ENCODE measurements around the gene PBRM1.

Gene PBRM1

DNA sequence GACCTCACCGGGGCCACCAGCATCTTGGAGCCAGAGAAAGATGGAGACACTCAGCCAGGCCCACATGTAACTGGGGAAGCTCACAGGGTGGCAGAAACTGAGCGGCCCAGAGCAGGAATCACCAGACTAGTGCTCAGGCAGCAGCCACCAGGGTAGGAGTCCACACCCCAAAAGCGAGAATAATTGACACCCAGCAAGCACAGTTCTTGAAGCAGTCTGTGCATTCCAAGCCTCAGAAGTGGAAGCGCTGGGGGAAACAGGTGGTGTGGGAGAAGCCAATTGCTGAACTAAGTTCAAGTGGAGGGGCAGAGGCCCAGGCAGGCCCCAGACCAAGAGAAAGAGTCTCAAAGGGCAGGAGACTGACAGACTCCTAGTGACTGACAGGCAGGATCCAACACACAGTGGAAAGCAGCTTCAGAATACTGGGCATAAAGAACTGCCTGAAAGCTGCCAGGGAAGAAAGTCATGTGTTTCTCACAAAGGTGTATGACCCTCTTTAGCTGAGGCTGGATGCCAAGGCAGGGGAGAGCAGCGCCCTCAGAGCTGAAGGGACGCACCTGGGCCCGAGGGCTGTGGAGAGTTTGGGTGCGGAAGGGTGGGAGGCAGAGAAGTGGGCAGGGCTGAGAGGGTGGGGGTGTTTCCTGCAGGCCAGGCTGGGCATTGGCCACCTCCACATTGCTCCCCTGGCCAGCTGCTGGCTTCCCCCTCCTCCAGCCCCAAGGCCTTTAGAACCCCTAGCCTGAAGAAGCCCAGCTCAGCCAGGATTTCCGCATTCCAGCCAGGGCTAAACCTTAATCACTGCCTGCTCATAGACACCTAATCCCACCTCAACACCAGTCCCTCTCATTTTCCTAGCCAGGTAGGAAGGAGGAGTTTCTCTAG, 159.8 kb downstream of the PBRM1 start:
- DNase-seq (ENCODE audit: low read depth in 2 of 3, low spot score in 2 of 3), result no peak

DNA sequence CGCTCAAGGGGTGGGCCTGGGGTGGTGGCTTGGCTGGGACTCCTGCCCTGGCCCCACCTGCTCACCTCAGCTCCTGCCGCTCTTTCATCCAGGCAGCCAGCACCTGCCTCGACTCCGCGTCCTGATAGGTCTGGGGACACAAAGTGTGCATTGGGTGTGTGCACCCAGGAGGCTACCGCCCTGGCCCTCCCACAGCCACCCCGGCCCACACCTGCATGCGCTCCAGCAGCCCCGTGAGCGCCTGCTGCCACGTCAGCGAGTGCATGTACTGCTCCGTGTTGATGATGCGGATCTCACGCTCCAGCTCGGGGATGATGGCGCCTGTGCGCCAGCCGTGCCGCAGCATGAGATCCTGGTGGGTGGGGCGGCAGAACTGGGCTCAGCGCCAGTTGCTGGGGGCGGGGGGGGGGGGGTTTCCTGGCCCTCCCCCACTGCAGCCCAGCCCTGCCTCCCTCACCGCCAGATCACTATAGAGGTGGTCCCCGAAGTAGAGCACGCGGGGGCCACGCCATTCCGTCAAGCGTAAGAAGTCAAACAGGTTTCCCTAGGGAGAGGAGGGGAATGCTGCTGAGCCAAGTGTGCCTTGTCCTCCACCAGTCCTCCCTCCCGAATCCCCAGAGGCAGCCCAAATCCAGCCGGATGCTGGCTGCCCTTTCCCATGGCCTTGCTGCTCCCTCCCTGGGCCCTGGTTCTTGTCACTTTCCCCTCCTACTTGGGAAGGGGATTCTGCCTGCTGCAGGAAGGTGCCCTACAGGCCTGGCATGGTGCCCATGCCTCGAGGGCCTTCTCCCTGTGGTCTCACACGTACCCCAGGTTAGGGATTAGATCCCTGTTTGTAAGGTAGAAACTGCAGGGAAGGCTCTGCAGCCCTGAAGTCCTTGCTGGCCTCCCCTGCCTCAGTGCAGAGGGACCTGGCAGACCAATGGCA, 160.7 kb downstream of the PBRM1 start:
- DNase-seq (ENCODE audit: low read depth in 2 of 3, low spot score in 2 of 3), result no peak

DNA sequence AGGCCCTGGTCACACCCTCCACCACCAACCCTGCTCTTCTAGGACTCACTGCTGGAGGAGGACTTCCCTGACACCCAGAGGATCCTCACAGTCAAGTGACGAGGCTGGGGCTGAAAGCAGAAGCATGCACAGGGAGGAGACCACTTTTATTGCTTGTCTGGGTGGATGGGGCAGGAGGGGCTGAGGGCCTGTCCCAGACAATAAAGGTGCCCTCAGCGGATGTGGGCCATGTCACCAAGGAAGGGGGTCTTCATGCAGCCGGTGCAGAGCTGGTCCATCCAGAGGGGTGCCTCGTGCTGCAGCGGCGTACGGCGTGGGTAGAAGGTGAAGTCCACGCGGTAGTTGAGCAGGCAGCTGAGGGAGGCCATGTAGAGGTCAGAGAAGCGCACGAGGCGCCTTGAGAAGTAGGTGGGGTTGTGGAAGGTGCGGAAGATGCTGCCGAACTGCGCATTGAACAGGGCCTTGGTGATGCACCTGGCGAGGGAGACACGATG, 161.4 kb downstream of the PBRM1 start:
- DNase-seq (ENCODE audit: low read depth in 2 of 3, low spot score in 2 of 3), result no peak

DNA sequence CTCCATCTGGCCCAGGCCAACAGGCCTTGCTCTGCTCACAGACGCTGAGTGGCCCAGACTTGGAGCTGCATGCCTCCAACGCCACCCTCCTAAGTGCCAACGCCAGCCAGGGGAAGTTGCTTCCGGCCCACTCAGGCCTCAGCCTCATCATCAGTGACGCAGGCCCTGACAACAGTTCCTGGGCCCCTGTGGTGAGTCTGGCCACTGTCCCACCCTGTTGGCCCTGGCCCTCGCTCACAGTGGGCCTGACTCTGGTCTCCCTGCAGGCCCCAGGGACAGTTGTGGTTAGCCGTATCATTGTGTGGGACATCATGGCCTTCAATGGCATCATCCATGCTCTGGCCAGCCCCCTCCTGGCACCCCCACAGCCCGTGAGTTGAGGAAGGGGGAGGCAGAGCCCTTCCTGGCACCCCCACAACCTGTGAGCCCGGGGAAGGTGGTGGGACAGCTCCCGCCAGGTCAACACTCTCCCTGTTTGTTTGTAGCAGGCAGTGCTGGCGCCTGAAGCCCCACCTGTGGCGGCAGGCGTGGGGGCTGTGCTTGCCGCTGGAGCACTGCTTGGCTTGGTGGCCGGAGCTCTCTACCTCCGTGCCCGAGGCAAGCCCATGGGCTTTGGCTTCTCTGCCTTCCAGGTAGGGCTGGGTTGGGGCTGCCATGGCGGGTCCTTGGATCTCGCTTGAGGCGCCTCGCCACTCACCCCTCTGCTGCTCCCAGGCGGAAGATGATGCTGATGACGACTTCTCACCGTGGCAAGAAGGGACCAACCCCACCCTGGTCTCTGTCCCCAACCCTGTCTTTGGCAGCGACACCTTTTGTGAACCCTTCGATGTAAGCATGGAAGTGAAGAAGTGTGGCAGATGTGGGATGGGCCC, 162.1 kb downstream of the PBRM1 start:
- DNase-seq (ENCODE audit: low read depth in 2 of 3, low spot score in 2 of 3), result no peak

DNA sequence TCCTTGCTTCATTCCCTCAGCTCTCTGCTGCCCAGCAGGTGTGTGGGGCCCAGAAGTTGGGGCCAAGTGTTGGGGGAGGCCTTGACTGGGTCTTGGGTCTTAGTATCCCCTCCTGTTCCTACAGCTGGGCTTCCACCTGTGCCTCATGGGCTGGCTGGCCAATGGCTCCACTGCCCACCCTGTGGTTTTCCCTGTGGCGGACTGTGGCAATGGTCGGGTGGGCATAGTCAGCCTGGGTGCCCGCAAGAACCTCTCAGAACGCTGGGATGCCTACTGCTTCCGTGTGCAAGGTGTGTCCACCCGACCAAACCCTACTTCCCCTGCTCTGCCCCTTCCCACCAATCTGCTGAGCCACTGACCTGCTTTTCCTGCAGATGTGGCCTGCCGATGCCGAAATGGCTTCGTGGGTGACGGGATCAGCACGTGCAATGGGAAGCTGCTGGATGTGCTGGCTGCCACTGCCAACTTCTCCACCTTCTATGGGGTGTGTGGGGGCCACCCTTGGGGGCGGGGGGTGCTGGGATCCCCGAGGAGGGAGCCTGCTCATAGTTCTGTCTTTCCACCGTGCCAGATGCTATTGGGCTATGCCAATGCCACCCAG, 163.0 kb downstream of the PBRM1 start:
- DNase-seq (ENCODE audit: low read depth in 2 of 3, low spot score in 2 of 3), result no peak

DNA sequence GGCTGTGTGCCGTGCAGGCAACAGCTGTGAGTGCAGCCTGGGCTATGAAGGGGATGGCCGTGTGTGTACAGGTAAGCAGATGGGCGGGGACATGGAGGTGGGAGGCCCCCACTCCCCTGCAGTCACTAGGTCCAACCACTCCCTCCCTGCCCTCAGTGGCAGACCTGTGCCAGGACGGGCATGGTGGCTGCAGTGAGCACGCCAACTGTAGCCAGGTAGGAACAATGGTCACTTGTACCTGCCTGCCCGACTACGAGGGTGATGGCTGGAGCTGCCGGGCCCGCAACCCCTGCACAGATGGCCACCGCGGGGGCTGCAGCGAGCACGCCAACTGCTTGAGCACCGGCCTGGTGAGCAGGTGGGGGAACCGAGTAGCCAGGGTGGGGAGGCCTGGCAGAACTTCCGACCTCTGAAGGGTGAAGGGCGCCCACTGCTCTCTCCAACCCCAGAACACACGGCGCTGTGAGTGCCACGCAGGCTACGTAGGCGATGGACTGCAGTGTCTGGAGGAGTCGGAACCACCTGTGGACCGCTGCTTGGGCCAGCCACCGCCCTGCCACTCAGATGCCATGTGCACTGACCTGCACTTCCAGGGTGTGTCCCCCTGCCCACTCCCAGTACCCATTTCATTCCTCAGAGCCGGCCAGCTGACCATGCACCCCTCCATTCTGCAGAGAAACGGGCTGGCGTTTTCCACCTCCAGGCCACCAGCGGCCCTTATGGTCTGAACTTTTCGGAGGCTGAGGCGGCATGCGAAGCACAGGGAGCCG, 163.6 kb downstream of the PBRM1 start:
- no peak for DNase-seq (ENCODE audit: low read depth in 2 of 3, low spot score in 2 of 3)

DNA sequence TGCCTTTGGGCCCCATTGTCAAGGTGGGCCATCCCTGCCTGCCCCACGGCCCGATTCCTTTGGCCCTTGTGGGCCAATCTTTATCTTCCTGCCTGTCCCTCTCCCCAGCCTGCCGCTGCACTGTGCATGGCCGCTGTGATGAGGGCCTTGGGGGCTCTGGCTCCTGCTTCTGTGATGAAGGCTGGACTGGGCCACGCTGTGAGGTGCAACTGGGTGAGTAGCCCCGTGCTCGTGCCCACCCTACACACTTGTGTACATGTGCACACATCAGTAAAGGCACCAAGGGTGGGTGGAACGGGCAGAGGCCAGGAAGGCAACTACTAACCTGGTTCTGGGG, 164.3 kb downstream of the PBRM1 start:
- no peak for DNase-seq (ENCODE audit: low read depth in 2 of 3, low spot score in 2 of 3)

DNA sequence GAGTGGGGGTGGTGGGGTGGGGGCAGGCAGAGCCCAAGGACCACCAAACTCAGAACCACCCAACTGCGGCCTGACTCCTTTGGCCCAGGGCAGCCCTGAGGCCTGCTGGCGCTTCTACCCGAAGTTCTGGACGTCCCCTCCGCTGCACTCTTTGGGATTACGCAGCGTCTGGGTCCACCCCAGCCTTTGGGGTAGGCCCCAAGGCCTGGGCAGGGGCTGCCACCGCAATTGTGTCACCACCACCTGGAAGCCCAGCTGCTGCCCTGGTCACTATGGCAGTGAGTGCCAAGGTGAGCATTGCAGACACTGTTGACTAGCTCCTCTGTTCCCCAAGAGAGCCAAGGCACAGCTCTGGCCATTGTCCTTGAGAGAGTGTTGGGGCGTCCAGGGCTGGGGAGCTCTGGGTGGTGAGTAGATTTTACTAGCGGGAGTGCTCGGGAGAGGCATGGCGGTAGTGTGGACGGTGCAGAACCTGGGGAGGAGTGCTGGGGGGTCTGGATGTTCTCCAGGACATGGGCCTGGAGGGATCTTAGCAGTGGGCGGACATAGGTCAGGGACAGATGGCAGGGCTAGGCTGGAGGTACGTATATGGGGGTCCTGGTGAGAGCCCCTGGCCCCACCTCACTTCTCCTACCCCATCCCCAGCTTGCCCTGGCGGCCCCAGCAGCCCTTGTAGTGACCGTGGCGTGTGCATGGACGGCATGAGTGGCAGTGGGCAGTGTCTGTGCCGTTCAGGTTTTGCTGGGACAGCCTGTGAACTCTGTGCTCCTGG, 164.8 kb downstream of the PBRM1 start:
- DNase-seq (ENCODE audit: low read depth in 2 of 3, low spot score in 2 of 3), result no peak

DNA sequence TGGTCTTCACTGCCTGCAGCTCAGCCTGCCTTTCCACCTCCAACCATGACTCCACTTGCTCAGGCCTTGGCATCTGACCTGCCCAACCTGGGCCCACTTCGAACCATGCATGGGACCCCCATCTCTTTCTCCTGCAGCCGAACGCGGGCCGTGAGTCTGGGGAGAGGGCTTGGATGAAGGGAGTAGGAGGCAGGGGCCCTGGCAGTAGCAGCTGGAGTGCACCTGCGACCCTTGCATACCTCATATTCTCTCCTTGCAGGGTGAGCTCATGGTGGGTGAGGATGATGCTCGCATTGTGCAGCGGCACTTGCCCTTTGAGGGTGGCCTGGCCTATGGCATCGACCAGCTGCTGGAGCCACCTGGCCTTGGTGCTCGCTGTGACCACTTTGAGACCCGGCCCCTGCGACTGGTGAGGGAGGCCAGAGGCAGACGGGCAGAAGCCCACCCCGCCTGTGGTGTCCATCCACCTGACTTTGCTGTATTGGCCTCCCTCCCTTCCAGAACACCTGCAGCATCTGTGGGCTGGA, 165.5 kb downstream of the PBRM1 start:
- no peak for DNase-seq (ENCODE audit: low read depth in 2 of 3, low spot score in 2 of 3)

DNA sequence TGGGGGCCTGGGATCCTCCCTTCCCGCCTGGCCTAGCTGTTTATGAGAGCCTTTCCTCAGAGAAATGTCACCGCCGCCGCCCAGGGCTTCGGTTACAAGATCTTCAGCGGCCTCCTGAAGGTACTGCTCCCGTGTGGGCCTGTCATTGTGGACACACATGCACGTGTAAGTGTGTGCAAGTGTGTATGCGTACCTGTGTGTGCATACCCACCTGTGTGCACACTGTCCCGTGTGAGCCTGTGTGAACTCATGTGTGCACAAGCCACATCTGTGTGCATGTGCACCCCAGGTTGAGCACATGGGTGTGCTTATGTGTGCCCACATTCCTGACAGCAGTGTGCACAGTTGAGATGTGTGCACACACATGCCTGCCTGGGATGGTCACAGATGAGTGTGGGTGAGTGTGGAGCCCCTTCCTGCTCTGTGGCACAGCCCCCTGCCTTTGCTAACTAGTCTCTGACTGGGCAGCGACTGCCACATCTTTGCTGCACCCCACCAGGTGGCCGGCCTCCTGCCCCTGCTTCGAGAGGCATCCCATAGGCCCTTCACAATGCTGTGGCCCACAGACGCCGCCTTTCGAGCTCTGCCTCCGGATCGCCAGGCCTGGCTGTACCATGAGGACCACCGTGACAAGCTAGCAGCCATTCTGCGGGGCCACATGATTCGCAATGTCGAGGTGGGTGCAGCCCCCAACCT, 166.1 kb downstream of the PBRM1 start:
- no peak for DNase-seq (ENCODE audit: low read depth in 2 of 3, low spot score in 2 of 3)

DNA sequence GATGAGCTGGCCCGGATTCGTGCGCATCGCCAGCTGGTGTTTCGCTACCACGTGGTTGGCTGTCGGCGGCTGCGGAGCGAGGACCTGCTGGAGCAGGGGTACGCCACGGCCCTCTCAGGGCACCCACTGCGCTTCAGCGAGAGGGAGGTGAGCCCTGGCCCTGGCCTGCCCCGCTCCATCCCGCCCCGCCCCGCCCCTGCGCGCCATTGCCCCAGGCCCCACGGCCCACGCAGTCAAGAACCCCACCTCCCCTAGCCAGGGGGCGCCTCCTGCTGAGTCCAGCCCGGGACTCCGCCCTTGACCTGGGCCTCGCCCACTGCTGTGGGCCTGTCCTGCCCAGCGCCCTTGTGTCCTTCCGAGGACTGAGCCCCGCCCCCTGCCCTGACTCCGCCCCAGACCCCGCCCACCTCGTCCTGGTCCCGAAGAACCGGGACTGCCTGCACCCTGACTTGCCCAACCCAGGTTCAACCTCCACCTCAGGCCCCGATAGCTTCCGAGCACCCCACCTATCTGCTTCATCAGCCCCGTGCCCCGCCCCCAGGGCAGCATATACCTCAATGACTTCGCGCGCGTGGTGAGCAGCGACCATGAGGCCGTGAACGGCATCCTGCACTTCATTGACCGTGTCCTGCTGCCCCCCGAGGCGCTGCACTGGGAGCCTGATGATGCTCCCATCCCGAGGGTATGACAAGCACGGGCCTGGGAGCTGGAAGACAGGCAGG, 166.8 kb downstream of the PBRM1 start:
- no peak for DNase-seq (ENCODE audit: low read depth in 2 of 3, low spot score in 2 of 3)

DNA sequence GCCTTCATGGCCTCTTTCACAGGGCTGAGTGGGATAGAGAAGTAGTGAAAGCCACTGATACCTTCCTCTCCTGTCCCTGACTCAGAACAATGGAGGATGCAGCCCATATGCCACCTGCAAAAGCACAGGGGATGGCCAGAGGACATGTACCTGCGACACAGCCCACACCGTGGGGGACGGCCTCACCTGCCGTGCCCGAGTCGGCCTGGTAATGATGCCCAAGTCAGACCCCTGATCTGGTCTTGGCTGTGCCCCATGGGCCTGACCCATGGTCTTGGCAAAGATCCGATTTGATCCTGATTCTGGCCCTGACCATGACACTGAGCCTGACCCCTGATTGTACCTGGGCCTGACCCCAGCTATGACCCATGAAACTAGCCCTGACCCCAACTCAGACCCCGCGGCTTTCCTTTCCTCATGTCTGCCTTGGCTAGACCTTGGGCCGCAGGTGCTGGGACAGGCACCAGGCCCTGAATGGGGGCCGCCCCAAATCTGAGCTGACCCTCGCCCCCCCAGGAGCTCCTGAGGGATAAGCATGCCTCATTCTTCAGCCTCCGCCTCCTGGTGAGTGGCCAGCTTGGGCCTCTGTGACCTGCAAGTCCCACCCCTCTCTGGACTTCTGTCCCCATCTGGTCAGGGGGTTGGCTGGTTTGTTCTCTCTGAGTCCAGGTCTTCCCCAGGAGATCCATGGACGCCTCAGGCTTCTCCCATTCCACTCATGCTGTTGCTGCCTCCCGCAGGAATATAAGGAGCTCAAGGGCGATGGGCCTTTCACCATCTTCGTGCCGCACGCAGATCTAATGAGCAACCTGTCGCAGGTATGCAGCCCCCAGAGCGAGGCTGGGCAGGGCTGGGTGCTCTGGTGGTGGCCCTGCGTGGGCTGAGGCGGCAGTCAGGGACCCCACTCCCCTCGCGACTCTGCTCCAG, 167.7 kb downstream of the PBRM1 start:
- no peak for DNase-seq (ENCODE audit: low read depth in 2 of 3, low spot score in 2 of 3)

DNA sequence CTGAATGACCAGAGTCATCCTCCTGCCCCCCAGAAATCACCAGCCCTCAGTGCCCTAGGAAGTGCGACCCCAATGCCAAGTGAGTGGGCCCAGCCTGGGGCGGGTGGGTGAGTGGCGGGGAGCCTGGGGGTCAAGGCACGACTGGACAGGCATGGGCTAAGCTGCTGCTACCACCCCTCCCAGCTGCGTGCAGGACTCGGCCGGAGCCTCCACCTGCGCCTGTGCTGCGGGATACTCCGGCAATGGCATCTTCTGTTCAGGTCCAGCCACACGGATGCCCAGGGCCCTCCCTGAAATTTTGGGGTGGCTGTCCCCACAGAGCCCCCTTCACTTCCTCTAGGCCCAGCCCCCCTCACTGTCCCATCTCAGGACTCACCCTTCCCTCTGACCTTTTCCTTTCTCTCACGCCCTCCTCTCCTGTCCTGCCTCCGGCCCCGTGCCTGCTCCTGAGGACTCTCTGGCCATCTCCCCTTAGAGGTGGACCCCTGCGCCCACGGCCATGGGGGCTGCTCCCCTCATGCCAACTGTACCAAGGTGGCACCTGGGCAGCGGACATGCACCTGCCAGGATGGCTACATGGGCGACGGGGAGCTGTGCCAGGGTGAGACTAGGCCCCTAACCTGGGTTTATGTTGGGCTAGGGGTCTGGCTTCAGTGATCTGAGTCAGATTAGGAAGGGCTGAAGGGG, 169.1 kb downstream of the PBRM1 start:
- no peak for DNase-seq (ENCODE audit: low read depth in 2 of 3, low spot score in 2 of 3)

DNA sequence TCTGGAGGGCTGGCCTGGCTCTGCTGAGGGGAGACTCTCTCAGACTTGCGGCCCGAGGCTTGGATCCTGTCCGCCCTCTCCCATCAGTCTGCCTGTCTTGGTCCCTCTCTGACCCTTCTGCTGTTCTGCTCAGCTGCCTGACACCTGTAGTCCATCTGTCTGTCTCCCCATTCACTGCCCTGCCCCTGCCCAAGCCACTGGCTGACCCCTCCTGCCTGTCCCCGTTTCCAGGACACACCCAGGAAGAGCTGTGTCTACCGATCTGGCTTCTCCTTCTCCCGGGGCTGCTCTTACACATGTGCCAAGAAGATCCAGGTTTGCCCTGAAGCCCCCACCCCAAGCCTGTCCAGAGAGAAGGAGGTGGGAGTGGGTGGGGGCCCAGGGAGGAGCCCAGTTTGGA, 170.5 kb downstream of the PBRM1 start:
- no peak for DNase-seq (ENCODE audit: low read depth in 2 of 3, low spot score in 2 of 3)

DNA sequence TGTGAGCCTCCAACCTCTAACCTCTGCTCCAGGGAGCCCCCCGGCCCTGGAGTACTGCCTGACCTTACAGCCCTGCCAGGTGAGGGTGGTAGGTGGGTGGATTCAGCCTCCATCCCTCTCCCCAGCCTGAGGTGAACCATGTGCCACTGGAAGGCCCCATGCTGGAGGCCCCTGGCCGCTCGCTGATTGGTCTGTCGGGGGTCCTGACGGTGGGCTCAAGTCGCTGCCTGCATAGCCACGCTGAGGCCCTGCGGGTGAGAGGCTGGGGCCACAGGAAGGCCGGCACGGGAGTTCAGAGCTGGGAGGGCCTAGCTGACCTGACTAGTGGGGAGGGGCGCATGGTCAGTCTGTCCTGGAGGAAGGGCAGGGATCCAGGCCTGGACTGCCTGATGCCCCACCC, 171.1 kb downstream of the PBRM1 start:
- DNase-seq (ENCODE audit: low read depth in 2 of 3, low spot score in 2 of 3), result no peak

DNA sequence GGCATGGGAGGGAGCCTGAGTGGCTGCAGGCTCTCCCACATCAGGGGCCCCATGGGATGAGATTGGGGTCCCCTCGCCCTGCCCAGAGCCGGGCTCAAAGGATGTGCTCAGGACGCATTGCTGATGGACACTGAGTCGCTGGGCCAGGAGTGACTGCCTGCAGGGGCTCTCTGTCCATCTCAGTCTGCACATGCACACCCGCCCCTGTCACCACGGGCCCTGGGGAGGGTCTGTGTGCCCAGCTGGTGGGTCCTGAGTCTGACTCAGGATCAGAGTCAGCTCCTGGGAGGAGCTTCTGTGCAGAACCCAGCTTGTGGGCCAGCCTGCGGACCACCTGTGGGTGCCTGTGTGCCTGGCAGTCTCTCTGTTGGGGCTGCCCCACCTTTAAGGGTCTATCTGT, 172.4 kb downstream of the PBRM1 start:
- DNase-seq (ENCODE audit: low read depth in 2 of 3, low spot score in 2 of 3), result no peak

Data from activated CD8-positive, alpha-beta memory T cell treated with anti-CD3 and anti-CD28 coated beads for 48 hours (primary cell).